ENCODE data around the gene ASB1.

Gene ASB1

DNA sequence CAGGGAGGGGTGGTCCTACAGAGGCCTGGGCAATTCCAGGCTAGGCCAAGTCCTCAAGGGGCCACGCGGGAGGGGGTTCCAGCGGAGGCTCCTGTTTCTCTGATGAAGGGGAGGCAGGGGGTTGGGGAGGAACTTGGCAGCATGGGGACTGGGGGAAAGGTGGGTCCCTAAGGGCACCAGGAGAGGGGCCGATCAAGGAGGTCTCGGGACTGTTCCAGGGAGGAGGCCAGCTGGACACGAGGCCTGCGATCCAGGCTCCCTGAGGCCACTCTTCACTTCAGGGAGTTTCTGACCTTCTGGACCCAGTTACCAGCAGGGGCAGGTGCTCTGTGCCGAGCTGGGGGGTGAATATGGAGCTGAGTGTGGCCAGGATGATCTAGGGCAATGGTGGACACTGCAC, 71.5 kb downstream of the ASB1 start:
- no peak for DNase-seq

- DNase-seq = no peak
Measured at GRCh38 chr2:238498691-238499295, 72.1 kb downstream of the ASB1 start.

GRCh38 chr2:238499731-238500580, 73.2 kb downstream of the ASB1 start:
- DNase-seq = no peak

- DNase-seq = no peak
Measured at GRCh38 chr2:238501311-238501710, 74.6 kb downstream of the ASB1 start.
